Suppressor macrophage (primary cell): ENCODE measurements around the gene RALGAPA1.
"Not testable (repeated sequence)": the region's sequence is repeated elsewhere in the genome, so short reads cannot be mapped to it uniquely, and the experiment has no call there.

Experiments used
- DNase-seq, 4 experiments: peaks; one replicate each; pipeline ENCODE4 v3.0.0-alpha.2; 2020 to 2022

RALGAPA1 gene

GRCh38 chr14:35821564-35822411, 12.7 kb upstream of the RALGAPA1 start:
- DNase-seq = peak; percentile 37 to 66 (median 52)

GRCh38 chr14:35819591-35820540, 10.8 kb upstream of the RALGAPA1 start:
- no peak for DNase-seq

GRCh38 chr14:35818346-35819115, 9.4 kb upstream of the RALGAPA1 start:
- peak; percentile 26 to 47 (median 42) for DNase-seq

- peak; percentile 73 to 88 (median 86) for DNase-seq
Observed at GRCh38 chr14:35814371-35815005, 5.4 kb upstream of the RALGAPA1 start.

GRCh38 chr14:35810963-35811362, 1.9 kb upstream of the RALGAPA1 start:
- DNase-seq = no peak

GRCh38 chr14:35809597-35809996, 502 bp upstream of the RALGAPA1 start:
- no peak for DNase-seq

DNA sequence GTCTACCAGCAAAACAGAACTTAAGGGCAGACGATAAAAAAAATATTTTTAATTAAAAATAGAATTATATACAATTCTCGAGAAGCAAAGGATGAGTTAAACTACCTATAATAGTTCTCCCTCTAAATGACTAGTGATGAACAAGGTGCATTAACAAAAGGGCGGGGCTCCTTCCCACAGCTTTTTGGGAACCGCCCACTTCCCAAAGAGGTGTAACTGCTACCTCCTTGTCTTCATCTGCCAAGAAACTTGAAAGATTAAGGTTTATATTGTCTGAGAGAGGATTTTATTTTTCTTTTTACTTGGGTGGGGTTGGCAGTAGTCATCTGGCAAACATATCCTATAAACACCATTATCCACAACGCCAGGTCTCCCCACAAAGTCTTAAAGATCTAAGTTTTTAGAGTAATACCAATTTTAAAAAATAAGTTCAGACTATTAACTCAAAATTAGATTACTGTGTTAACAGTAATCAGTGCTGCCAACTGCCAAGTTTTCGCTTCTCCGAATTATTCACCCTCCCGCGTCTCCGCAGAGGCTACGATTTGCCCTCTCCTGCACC, 938 bp downstream of the RALGAPA1 start:
- DNase-seq = peak in 3 of 4 experiments; percentile 5 to 20 (median 19)

GRCh38 chr14:35807131-35807961, 1.7 kb downstream of the RALGAPA1 start:
- no peak for DNase-seq

DNA sequence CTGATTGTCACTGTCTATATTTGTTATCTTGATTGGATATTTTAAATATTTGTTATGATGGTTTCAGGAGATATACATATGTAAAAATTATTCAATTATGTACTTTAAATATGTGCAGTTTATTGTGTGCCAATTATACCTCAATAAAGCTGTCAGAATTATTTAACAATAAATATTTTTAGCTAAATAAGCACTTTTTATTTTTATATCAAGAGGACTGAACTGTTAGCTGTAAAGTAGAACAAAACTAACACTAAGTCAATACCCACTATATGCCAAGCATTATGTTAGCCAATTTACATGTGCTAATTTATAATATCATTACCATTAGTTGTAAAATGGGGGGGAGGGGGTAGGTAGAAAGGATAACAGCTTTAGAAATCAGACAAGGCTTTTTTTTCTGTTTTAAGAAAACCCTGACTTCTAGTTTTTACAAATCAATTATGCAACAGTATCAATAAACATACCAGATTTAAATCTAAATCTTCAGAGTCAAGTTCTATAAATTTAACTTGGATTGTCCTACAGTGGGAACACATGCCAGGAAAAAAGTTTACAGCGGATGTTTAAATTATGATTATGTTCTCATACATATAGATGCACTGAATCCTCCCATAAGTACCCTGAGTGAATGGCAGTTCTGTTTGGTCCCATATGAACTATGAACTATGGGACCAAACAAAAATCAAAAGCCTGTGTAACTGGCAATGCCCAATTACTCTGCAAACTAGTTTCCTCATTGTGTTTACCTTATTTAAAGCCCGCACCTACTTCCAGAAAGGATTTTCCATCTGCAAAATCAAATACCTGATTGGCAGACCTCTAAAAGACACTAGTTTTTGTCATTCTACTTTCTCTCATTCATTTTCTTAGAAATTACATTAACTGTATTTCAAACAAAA, 2.8 kb downstream of the RALGAPA1 start:
- DNase-seq = no peak

- DNase-seq = no peak
Observed at GRCh38 chr14:35797796-35798195, 11.3 kb downstream of the RALGAPA1 start.

- DNase-seq = no peak
Observed at GRCh38 chr14:35789651-35790050, 19.4 kb downstream of the RALGAPA1 start.

DNA sequence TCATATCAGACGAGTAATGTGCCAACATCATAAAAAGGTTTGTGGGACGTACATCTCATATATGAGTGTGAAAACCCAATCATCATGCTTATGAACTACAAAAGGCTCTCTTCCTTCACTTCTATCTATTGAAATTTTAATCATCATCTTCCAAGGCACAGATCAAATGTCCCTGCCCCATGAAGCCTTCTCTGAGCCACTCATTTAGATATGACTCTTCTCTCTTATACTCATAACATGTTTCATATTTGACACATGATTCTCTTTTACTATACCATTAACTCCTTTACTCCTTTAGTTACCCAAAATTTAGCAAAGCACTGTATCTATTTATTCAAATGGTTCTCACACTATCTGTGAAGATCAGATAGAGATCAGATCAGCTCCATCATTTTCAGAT, 22.2 kb downstream of the RALGAPA1 start:
- DNase-seq = no peak

- no peak for DNase-seq
Observed at GRCh38 chr14:35783699-35784098, 25.4 kb downstream of the RALGAPA1 start.

- no peak for DNase-seq
Observed at GRCh38 chr14:35779368-35779767, 29.7 kb downstream of the RALGAPA1 start.

DNA sequence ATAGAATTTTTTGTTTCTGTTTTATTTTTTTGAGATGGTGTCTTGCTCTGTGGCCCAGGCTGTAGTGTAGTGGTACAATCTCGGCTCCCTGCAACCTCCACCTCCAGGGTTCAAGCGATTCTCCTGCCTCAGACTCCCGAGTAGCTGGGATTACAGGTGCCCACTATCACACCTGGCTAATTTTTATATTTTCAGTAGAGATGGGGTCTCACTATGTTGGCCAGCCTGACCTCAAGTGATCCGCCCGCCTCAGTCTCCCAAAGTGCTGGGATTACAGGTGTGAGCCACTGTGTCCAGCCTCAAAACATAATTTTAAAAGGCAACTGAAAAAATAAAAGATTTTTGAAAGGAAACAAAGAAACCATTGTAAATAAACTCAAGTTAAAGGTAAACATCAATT, 31.5 kb downstream of the RALGAPA1 start:
- not testable (repeated sequence) for DNase-seq

GRCh38 chr14:35776823-35777222, 32.3 kb downstream of the RALGAPA1 start:
- DNase-seq = no peak

DNA sequence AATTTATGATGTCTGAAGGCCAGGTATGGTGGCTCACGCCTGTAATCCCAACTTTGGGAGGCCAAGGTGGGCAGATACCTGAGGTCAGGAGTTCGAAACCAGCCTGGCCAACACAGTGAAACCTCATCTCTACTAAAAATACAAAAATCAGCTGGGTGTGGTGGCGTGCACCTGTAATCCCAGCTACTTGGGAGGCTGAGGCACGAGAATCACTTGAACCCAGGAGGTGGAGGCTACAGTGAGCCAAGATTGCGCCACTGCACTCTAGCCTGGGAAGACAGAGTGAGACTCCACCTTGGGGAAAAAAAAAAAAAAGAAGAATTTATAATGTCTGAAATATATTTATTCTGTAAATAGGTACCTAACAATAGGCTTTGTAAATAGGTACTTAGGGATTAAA, 33.0 kb downstream of the RALGAPA1 start:
- not testable (repeated sequence) for DNase-seq

- no peak for DNase-seq
Observed at GRCh38 chr14:35766700-35767082, 42.4 kb downstream of the RALGAPA1 start.

GRCh38 chr14:35766036-35766699, 42.9 kb downstream of the RALGAPA1 start:
- no peak for DNase-seq
